Fibroblast of lung (primary cell): ENCODE results near the gene LMNTD2.

Experiments
- CTCF ChIP-seq, 2 donors: IDR thresholded peaks in 1 of 2; conservative IDR thresholded peaks in 1 of 2; 1 replicate in 1 of 2; 2 replicates in 1 of 2; pipeline ENCODE4 v1.5.1; 2011 to 2012; ENCODE audit warnings: low read length in 2 of 2, control low read depth in 1 of 2, inconsistent platforms in 1 of 2, low read depth in 1 of 2, mild to moderate bottlenecking in 1 of 2
- EZH2 ChIP-seq: IDR thresholded peaks from 2 replicates; pipeline ENCODE4 v1.5.1; 2012; ENCODE audit warnings: low read length, control low read depth, mild to moderate bottlenecking; ENCODE audit errors: missing control alignments

- TF ChIP-seq CTCF (conservative IDR thresholded peaks at IDR 0.05 in 1 of 2, IDR thresholded peaks at IDR 0.05 in 1 of 2; ENCODE audit: low read depth in 1 of 2, low read length in 2 of 2) (no peak), EZH2 (no peak)
Measured at GRCh38 chr11:507727-508515, 52.6 kb downstream of the LMNTD2 start.
